SK-N-SH (cell line): Measurements from ENCODE around the gene LRMDA. TPM values are rescaled to one million over a fixed set of nuclear protein-coding genes. Genes with fewer than 3 reads are reported as not detected.

Experiments used
- CTCF ChIA-PET: fragments of 300-600, 350-600 bp; formaldehyde crosslinking; extraction: SDS; loops from one replicate; lab custom pipeline; 2021; lab: Yijun Ruan, JAX
- POLR2A ChIA-PET: fragments of 350-600 bp; sonication (Branson Sonifier 250); formaldehyde crosslinking; extraction: SDS; loops from one replicate; lab custom pipeline; 2020; ENCODE audit warnings: antibody characterized with exemption, inconsistent platforms; lab: Yijun Ruan, JAX
- DNase-seq: peaks from one replicate; pipeline ENCODE4 v3.0.0; 2012
- H2AFZ ChIP-seq: fragments of 200-600 bp; sonication (generic); 2 replicates; pipeline ENCODE4 v1.8.1; 2016; ENCODE audit warnings: antibody characterized with exemption, mild to moderate bottlenecking, low read depth
- H3F3A ChIP-seq: fragments of 200-600 bp; sonication (generic); replicated peaks from 2 replicates; pipeline ENCODE3; 2016; ENCODE audit warnings: antibody characterized with exemption, mild to moderate bottlenecking; ENCODE audit not compliant: insufficient read depth
- H3K27ac ChIP-seq, 2 experiments: fragments of 200-500 bp in 1 of 2; fragments of 200-600 bp in 1 of 2; sonication (Bioruptor generic) in 1 of 2; sonication (generic), shearing (Covaris generic) in 1 of 2; 2 replicates each; pipeline versions ENCODE4 v1.5.1 to v1.6.1; 2014 to 2016; ENCODE audit warnings: low read depth in 2 of 2, inconsistent platforms in 1 of 2, low read length in 1 of 2, mild to moderate bottlenecking in 1 of 2, mixed read lengths in 1 of 2
- H3K27me3 ChIP-seq: fragments of 200-600 bp; sonication (generic), shearing (Covaris generic); 2 replicates; pipeline ENCODE4 v1.6.1; 2016; ENCODE audit warnings: mixed run types; ENCODE audit not compliant: insufficient read depth
- H3K36me3 ChIP-seq, 2 experiments: fragments of 200-500 bp in 1 of 2; fragments of 200-600 bp in 1 of 2; sonication (Bioruptor generic) in 1 of 2; sonication (generic) in 1 of 2; replicated peaks in 1 of 2; 2 replicates each; pipeline versions ENCODE3 to v1.5.1; 2014 to 2016; ENCODE audit warnings: low read length in 1 of 2, mild to moderate bottlenecking in 1 of 2; ENCODE audit not compliant: insufficient read depth in 2 of 2, control insufficient read depth in 1 of 2
- H3K4me1 ChIP-seq, 2 experiments: fragments of 200-500 bp in 1 of 2; fragments of 200-600 bp in 1 of 2; sonication (Bioruptor generic) in 1 of 2; sonication (generic), shearing (Covaris generic) in 1 of 2; 2 replicates each; pipeline versions ENCODE4 v1.5.1 to v1.6.1; 2014 to 2016; ENCODE audit warnings: low read depth in 1 of 2, low read length in 1 of 2, mixed run types in 1 of 2; ENCODE audit not compliant: insufficient read depth in 2 of 2, control insufficient read depth in 1 of 2
- H3K4me2 ChIP-seq: fragments of 200-600 bp; sonication (generic), shearing (Covaris generic); 2 replicates; pipeline ENCODE4 v1.6.1; 2017; ENCODE audit warnings: mixed run types
- H3K4me3 ChIP-seq, 2 experiments: fragments of 200-500 bp in 1 of 2; fragments of 200-600 bp in 1 of 2; sonication (Bioruptor generic) in 1 of 2; sonication (generic), shearing (Covaris generic) in 1 of 2; 2 replicates each; pipeline versions ENCODE4 v1.5.1 to v1.8.1; 2014 to 2016; ENCODE audit warnings: low read depth in 2 of 2, inconsistent platforms in 1 of 2, low read length in 1 of 2, mild to moderate bottlenecking in 1 of 2, mixed read lengths in 1 of 2, moderate library complexity in 1 of 2
- H3K79me2 ChIP-seq: fragments of 200-600 bp; sonication (generic); 2 replicates; pipeline ENCODE4 v1.8.1; 2017; ENCODE audit warnings: mild to moderate bottlenecking; ENCODE audit not compliant: insufficient read depth
- H3K9ac ChIP-seq: fragments of 200-600 bp; sonication (generic); 2 replicates; pipeline ENCODE4 v1.6.1; 2017; ENCODE audit warnings: mixed run types
- H3K9me2 ChIP-seq: fragments of 200-600 bp; sonication (generic); 2 replicates; pipeline ENCODE4 v1.6.1; 2017; ENCODE audit warnings: mixed run types
- H3K9me3 ChIP-seq: fragments of 200-600 bp; sonication (generic); 2 replicates; pipeline ENCODE4 v1.6.1; 2017; ENCODE audit warnings: mixed run types, mild to moderate bottlenecking, moderate library complexity
- H4K20me1 ChIP-seq: fragments of 200-600 bp; sonication (generic); 2 replicates; pipeline ENCODE4 v1.6.1; 2017; ENCODE audit warnings: mild to moderate bottlenecking, mixed run types; ENCODE audit not compliant: insufficient read depth
- CTCF ChIP-seq: fragments of 200-600 bp; sonication (generic); IDR thresholded peaks from 2 replicates; pipeline ENCODE4 v1.6.1; 2017; ENCODE audit warnings: antibody characterized with exemption, mild to moderate bottlenecking, moderate library complexity
- EP300 ChIP-seq, 2 experiments: IDR thresholded peaks; 2 replicates each; pipeline versions ENCODE4 v1.4.0 to v1.6.1; 2012; ENCODE audit warnings: borderline replicate concordance in 1 of 2, low read depth in 1 of 2, low read length in 1 of 2
- FOXM1 ChIP-seq: IDR thresholded peaks from 2 replicates; pipeline ENCODE4 v1.4.0; 2012; ENCODE audit warnings: low read depth, mild to moderate bottlenecking
- GABPA ChIP-seq: IDR thresholded peaks from 2 replicates; pipeline ENCODE4 v1.4.0; 2012; ENCODE audit warnings: low read depth, mild to moderate bottlenecking
- IRF3 ChIP-seq: fragments of 150-350 bp; IDR thresholded peaks from 2 replicates; pipeline ENCODE4 v1.6.1; 2016; ENCODE audit warnings: mild to moderate bottlenecking, low read depth, low read length
- JUND ChIP-seq: IDR thresholded peaks from 2 replicates; pipeline ENCODE4 v1.4.0; 2012
- POLR2AphosphoS5 ChIP-seq: IDR thresholded peaks from 2 replicates; pipeline ENCODE4 v1.6.1; 2012; ENCODE audit warnings: low read depth, low read length
- RAD21 ChIP-seq: IDR thresholded peaks from 2 replicates; pipeline ENCODE4 v1.6.1; 2012; ENCODE audit warnings: mild to moderate bottlenecking, low read length
- RFX5 ChIP-seq: IDR thresholded peaks from 2 replicates; pipeline ENCODE4 v1.6.1; 2012; ENCODE audit warnings: mild to moderate bottlenecking, improper control_type of control experiment, low read length
- TAF1 ChIP-seq: IDR thresholded peaks from 2 replicates; pipeline ENCODE4 v1.6.1; 2012; ENCODE audit warnings: low read depth, mild to moderate bottlenecking, low read length, moderate library complexity, borderline replicate concordance
- WGBS: methylation state at CpG from one replicate; pipeline ENCODE4 v1.1.6; 2017; ENCODE audit warnings: low lambda C conversion rate; 5-methylcytosine and 5-hydroxymethylcytosine counted together
- polyA plus RNA-seq, 3 experiments: library from polyadenylated mRNA; depleted of rRNA; stranded (reverse); fragments of >200 nt; gene quantifications; 2 replicates each; pipeline ENCODE4 v1.2.3, GENCODE V29; 2012

Gene LRMDA
- polyA plus RNA-seq, 1 of the 3 experiments (the other 2 are of a cell fraction) = 0.95 TPM

GRCh38 chr10:76327441-76327840, 896.0 kb downstream of the LRMDA start:
- H3K79me2 ChIP-seq = no peaks in the 10 kb centered on the region
- DNase-seq = no peak
- H3F3A ChIP-seq = peaks cover 16% of the 10 kb centered on the region
- no peak for TF ChIP-seq GABPA
- TF ChIP-seq, all 33 proteins: peak for 0
- Histone ChIP-seq H2AFZ (no peak overlapping the region), H3K27ac (no peak overlapping the region), H3K9me3 (no peaks in the 10 kb centered on the region), H3K9me2 (no peaks in the 10 kb centered on the region; the same call in 1 of the 2 replicates), H3K36me3 (no peaks in the 10 kb centered on the region), H4K20me1 (no peaks in the 10 kb centered on the region), H3K4me3 (no peak overlapping the region), H3K4me2 (no peak overlapping the region), H3K27me3 (no peaks in the 10 kb centered on the region), H3K9ac (no peak overlapping the region), H3K4me1 (peaks cover 0 to 12% of the 10 kb centered on the region in 2 experiments; a peak in 2 of 4 replicates)
- POLR2A ChIA-PET = no interaction called here
- CTCF ChIA-PET = no interaction called here
- 92% methylated on average over 2 of the region's 2 CpGs for WGBS

GRCh38 chr10:76328348-76328747, 896.9 kb downstream of the LRMDA start:
- ChIA-PET POLR2A (no interaction called here), CTCF (no interaction called here)
- Histone ChIP-seq H3K9me2 (no peaks in the 10 kb centered on the region), H3K4me2 (no peak overlapping the region), H3F3A (peaks cover 16% of the 10 kb centered on the region), H3K27me3 (no peaks in the 10 kb centered on the region), H3K9me3 (no peaks in the 10 kb centered on the region), H3K79me2 (no peaks in the 10 kb centered on the region), H3K27ac (no peak overlapping the region), H4K20me1 (no peaks in the 10 kb centered on the region), H3K4me3 (no peak overlapping the region), H2AFZ (no peak overlapping the region), H3K4me1 (peaks cover 0 to 12% of the 10 kb centered on the region in 2 experiments; a peak in 2 of 4 replicates), H3K36me3 (no peaks in the 10 kb centered on the region), H3K9ac (no peak overlapping the region)
- TF ChIP-seq IRF3 = no peak
- no peak for TF ChIP-seq RFX5
- no peak for TF ChIP-seq RAD21
- TF ChIP-seq CTCF = no peak
- TF ChIP-seq POLR2AphosphoS5 = no peak
- TF ChIP-seq TAF1 = no peak
- TF ChIP-seq JUND = no peak
- no peak for TF ChIP-seq FOXM1
- TF ChIP-seq EP300 (IDR thresholded peaks at IDR 0.05; ENCODE audit: borderline replicate concordance in 1 of 2, low read depth in 1 of 2, low read length in 1 of 2) = no peak
- 95% methylated on average over 2 of the region's 2 CpGs for WGBS
- no peak for DNase-seq
